GM12878 (cell line): Measurements from ENCODE around the gene CD34. TPM values are rescaled to one million over a fixed set of nuclear protein-coding genes. Genes with fewer than 3 reads are reported as not detected.

Experiments
- ATAC-seq: fragments of 200-7000 bp; cut with Tn5 transposase; 3 replicates; pipeline ENCODE4 v1.9.1; 2020; ENCODE audit warnings: mild to moderate bottlenecking, moderate library complexity
- BruUV-seq: library from RNA; stranded (reverse); fragments of 400-500 nt; replicated peaks from 2 replicates; lab custom pipeline; 2021; lab: Mats Ljungman, UMichigan
- CTCF ChIA-PET: fragments of 300-600 bp; sonication (Branson Sonifier 250); formaldehyde crosslinking; extraction: SDS; loops from one replicate; lab custom pipeline; 2021; ENCODE audit warnings: inconsistent platforms; lab: Yijun Ruan, JAX
- POLR2A ChIA-PET: fragments of 350-600 bp; formaldehyde crosslinking; extraction: SDS; loops from one replicate; lab custom pipeline; 2021; ENCODE audit warnings: inconsistent platforms; lab: Charles Lee
- RAD21 ChIA-PET: fragments of 300-600 bp; sonication (Branson Sonifier 250); formaldehyde crosslinking; loops from one replicate; lab custom pipeline; 2023; ENCODE audit warnings: antibody characterized with exemption; ENCODE audit not compliant: unreplicated experiment; lab: Charles Lee
- SMC1A ChIA-PET: fragments of 300-600 bp; sonication (Branson Sonifier 250); formaldehyde crosslinking; loops from one replicate; lab custom pipeline; 2023; ENCODE audit not compliant: unreplicated experiment, uncharacterized antibody; lab: Charles Lee
- DNase-seq: peaks from one replicate; pipeline ENCODE4 v3.0.0-alpha.2; 2011; ENCODE audit warnings: low read depth, low spot score
- FAIRE-seq: peaks from 3 replicates; lab custom pipeline; 2011; peaks lifted over from hg19 to GRCh38; lab: Jason Lieb, UNC
- H2AFZ ChIP-seq: 2 replicates; pipeline ENCODE4 v1.6.0; 2011; ENCODE audit warnings: low read depth, low read length, control low read depth; ENCODE audit not compliant: control insufficient read depth
- H3K27ac ChIP-seq: 2 replicates; pipeline ENCODE4 v1.5.1; 2011; ENCODE audit warnings: control low read depth; ENCODE audit not compliant: control insufficient read depth, insufficient read depth
- H3K27me3 ChIP-seq, 2 experiments: replicated peaks in 1 of 2; 2 replicates each; pipeline versions ENCODE4 v1.6.0 to v1.6.1; 2011; ENCODE audit warnings: low read length in 1 of 2; ENCODE audit not compliant: control insufficient read depth in 2 of 2, insufficient read depth in 2 of 2
- H3K36me3 ChIP-seq, 2 experiments: 2 replicates each; pipeline ENCODE4 v1.5.1; 2011; ENCODE audit warnings: low read length in 1 of 2; ENCODE audit not compliant: control insufficient read depth in 2 of 2, insufficient read depth in 2 of 2
- H3K4me1 ChIP-seq: 2 replicates; pipeline ENCODE4 v1.6.1; 2011; ENCODE audit warnings: mild to moderate bottlenecking, low read length, moderate library complexity, mixed read lengths; ENCODE audit not compliant: control insufficient read depth, insufficient read depth
- H3K4me2 ChIP-seq: 2 replicates; pipeline ENCODE4 v1.6.0; 2011; ENCODE audit warnings: control low read depth; ENCODE audit not compliant: control insufficient read depth, insufficient read depth
- H3K4me3 ChIP-seq: fragments of 200-600 bp; sonication (generic); 2 replicates; pipeline ENCODE4 v1.5.1; 2016
- H3K79me2 ChIP-seq: 2 replicates; pipeline ENCODE4 v1.6.0; 2011; ENCODE audit warnings: low read length; ENCODE audit not compliant: control insufficient read depth, insufficient read depth
- H3K9ac ChIP-seq: 2 replicates; pipeline ENCODE4 v1.8.0; 2011; ENCODE audit warnings: low read length, control low read depth, mixed read lengths; ENCODE audit not compliant: control insufficient read depth, insufficient read depth
- H3K9me3 ChIP-seq: replicated peaks from 3 replicates; pipeline ENCODE4 v1.5.1; 2011; ENCODE audit warnings: mild to moderate bottlenecking, low read length; ENCODE audit not compliant: control insufficient read depth, insufficient read depth
- H4K20me1 ChIP-seq: 2 replicates; pipeline ENCODE4 v1.6.0; 2011; ENCODE audit not compliant: control insufficient read depth, insufficient read depth
- EGR1 ChIP-seq, 2 experiments: IDR thresholded peaks; 1 replicate in 1 of 2; 2 replicates in 1 of 2; pipeline ENCODE4 v1.6.1; 2011 to 2012; ENCODE audit warnings: low read depth in 2 of 2, low read length in 2 of 2, borderline replicate concordance in 1 of 2, mild to moderate bottlenecking in 1 of 2, moderate library complexity in 1 of 2
- GABPA ChIP-seq: IDR thresholded peaks from 2 replicates; pipeline ENCODE4 v1.6.1; 2014; ENCODE audit warnings: antibody characterized with exemption, low read depth, mild to moderate bottlenecking, inconsistent platforms
- GATAD2B ChIP-seq: fragments of 450-650 bp; conservative IDR thresholded peaks from 2 replicates; pipeline ENCODE4 v1.6.1; 2017; ENCODE audit warnings: low read depth, mild to moderate bottlenecking, moderate library complexity
- IKZF2 ChIP-seq, 2 experiments: fragments of 450-650 bp; IDR thresholded peaks; 2 replicates each; pipeline ENCODE4 v1.6.1; 2017; ENCODE audit warnings: mild to moderate bottlenecking in 2 of 2, moderate library complexity in 2 of 2
- ZBED1 ChIP-seq: IDR thresholded peaks from 2 replicates; pipeline ENCODE4 v1.6.1; 2016; ENCODE audit warnings: borderline replicate concordance
- WGBS: methylation state at CpG from one replicate; pipeline ENCODE4 v1.1.6; 2016; ENCODE audit warnings: low lambda C conversion rate; ENCODE audit not compliant: insufficient replicate concordance, insufficient coverage; ENCODE audit errors: missing lambda C conversion rate; 5-methylcytosine and 5-hydroxymethylcytosine counted together
- in situ Hi-C: fragments of 300-500 bp; cut with MboI; formaldehyde crosslinking; loops from 9 replicates; pipeline ENCODE4 v1.14.3; 2018; ENCODE audit warnings: mixed read lengths
- intact Hi-C: fragments of 100-400 bp; cut with micrococcal nuclease; formaldehyde crosslinking; loops from one replicate; pipeline ENCODE4 v1.14.2; 2022; ENCODE audit not compliant: unreplicated experiment
- polyA plus RNA-seq, 11 experiments: library from polyadenylated mRNA; depleted of rRNA in 4 of 11; unstranded in 6 of 11; stranded (reverse) in 5 of 11; fragments of >200 nt; fragmentation: Nextera tagmentation in 4 of 11; fragmentation: Illumina TruSeq in 1 of 11; extraction: Ambion mirVana in 4 of 11; extraction: Trizol in 1 of 11; gene quantifications; 1 replicate in 1 of 11; 2 replicates in 10 of 11; pipeline versions ENCODE4 v1.2.1 to v1.2.3, GENCODE V29; 2011 to 2016; ENCODE audit warnings: inconsistent platforms in 2 of 11, missing spikeins in 2 of 11, low read depth in 1 of 11
- total RNA-seq, 4 experiments: library from RNA; depleted of rRNA in 3 of 4; stranded (reverse); fragments of >200 nt in 3 of 4; fragmentation: Illumina TruSeq in 1 of 4; extraction: Trizol in 1 of 4; gene quantifications; 2 replicates each; pipeline versions ENCODE4 v1.2.1 to v1.2.3, GENCODE V29; 2013 to 2021
- TF ChIP-seq, protein P1 (sequence below): fragments of 450-650 bp; IDR thresholded peaks from 2 replicates; pipeline ENCODE4 v1.6.1; 2018; ENCODE audit warnings: borderline replicate concordance, mild to moderate bottlenecking; ENCODE audit not compliant: partially characterized antibody

Gene CD34
- total and polyA plus RNA-seq, 10 of the 15 experiments (the other 5 are each of a cell fraction or from before 2014, with no cell fraction given): under 0.01 to 0.08 (median 0.02) TPM; not detected in 6

DNA sequence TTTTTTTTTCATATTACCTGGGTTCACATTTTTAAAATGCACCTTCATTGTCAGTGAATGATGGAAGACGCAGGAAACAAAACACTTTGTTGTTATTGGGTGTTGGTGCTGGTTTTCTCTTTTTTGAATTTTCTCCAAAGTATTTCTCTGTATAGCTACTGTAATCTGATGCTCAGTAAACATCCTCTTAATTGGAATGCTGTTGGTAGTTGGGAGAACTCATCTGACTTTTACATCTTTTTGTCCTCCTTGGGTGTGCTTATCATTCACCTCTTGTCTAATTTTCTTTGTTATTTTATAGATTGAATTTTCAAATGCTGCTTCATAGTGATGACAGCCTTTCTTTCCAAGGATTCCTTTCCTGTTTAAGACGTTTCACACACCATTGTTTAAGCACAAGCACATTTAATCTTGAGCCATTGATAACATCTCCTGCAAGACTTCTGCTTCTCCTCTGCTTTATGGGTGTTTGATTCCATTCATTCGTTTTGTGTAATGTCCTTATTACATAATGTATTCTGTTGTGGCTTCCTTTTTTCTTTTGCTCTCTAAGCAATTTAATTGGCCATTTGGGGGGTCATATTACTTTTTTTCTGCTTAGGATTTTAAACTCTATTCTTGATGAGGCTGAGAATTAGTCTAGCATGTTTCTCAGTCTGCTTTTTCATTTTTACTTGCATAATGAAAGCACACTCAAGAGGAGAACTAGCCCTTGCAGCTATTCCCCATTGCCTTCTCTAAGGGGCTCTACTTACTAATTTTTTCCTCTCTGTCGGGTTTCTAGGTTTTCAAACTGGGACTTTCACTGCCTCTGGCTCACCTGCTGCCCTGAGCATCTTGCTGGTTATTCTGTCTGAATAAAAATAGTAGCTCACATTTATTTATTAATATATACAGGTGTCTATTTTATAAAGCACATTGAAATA lies 42.0 kb upstream of the CD34 start (continued):
- TF ChIP-seq GABPA (no peak), IKZF2 (IDR thresholded peaks at IDR 0.05) (no peak)

DNA sequence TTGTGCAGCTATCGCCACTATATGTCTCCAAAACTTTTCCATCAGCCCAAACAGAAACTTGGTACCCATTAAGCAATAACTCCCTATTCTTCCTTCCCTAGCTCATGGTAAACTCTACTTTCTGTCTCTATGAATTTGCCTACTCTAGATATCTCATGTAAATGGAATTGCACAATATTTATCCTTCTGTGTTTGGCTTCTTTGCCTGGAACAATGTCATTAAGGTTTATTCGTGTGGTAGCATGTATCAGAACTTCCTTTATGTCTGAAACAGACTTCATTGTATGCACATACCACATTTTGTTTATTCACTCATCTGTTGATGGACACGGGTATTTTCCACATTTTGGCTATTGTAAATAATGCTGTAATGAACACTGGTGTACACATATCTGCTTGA lies 40.7 kb upstream of the CD34 start:
- Histone ChIP-seq H3K9ac (no peak overlapping the region), H3K27me3 (peaks cover 3 to 5% of the 10 kb centered on the region in 2 experiments), H3K4me3 (no peak overlapping the region), H3K4me2 (no peak overlapping the region), H3K36me3 (no peaks in the 10 kb centered on the region), H2AFZ (no peak overlapping the region), H3K27ac (no peak overlapping the region), H3K9me3 (no peaks in the 10 kb centered on the region; the same call in 2 of the 3 replicates), H4K20me1 (no peaks in the 10 kb centered on the region), H3K79me2 (no peaks in the 10 kb centered on the region), H3K4me1 (no peaks in the 10 kb centered on the region)
- ChIA-PET RAD21 (interaction anchor here (1.1 to 1.5 kb wide), 2 partner anchors 11 to 64 kb away, joined by 3 read pairs; no protein-coding TSS in a partner anchor), CTCF (interaction anchor here (0.7 to 3.9 kb wide), 4 partner anchors 11 to 166 kb away, joined by 3 to 33 read pairs (median 5); no protein-coding TSS in a partner anchor), SMC1A (interaction anchor here (1.2 to 3.8 kb wide), 2 partner anchors 8 to 66 kb away, joined by 6 to 20 read pairs; no protein-coding TSS in a partner anchor), POLR2A (no interaction called here)
- FAIRE-seq (no peak), DNase-seq (no peak), ATAC-seq (no peak)
- no TSS peak for BruUV-seq
- 56% methylated on average over 3 of the region's 3 CpGs for WGBS
- intact Hi-C loops: no loop called here
- TF ChIP-seq GATAD2B (no peak), EGR1 (IDR thresholded peaks at IDR 0.05; ENCODE audit: borderline replicate concordance in 1 of 2, low read depth in 2 of 2, low read length in 2 of 2) (no peak), ZBED1 (no peak)
- TF ChIP-seq, protein P1, sequence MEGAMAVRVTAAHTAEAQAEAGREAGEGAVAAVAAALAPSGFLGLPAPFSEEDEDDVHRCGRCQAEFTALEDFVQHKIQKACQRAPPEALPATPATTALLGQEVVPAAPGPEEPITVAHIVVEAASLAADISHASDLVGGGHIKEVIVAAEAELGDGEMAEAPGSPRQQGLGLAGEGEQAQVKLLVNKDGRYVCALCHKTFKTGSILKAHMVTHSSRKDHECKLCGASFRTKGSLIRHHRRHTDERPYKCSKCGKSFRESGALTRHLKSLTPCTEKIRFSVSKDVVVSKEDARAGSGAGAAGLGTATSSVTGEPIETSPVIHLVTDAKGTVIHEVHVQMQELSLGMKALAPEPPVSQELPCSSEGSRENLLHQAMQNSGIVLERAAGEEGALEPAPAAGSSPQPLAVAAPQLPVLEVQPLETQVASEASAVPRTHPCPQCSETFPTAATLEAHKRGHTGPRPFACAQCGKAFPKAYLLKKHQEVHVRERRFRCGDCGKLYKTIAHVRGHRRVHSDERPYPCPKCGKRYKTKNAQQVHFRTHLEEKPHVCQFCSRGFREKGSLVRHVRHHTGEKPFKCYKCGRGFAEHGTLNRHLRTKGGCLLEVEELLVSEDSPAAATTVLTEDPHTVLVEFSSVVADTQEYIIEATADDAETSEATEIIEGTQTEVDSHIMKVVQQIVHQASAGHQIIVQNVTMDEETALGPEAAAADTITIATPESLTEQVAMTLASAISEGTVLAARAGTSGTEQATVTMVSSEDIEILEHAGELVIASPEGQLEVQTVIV: no peak
- in situ Hi-C loops: no loop called here
